NCI-H526 (cell line): Measurements from ENCODE around the gene DENND5B.
"Not testable (repeated sequence)": the region's sequence is repeated elsewhere in the genome, so short reads cannot be mapped to it uniquely, and the experiment has no call there.

Experiments used
- DNase-seq, 2 experiments: peaks; one replicate each; lab custom pipeline; 2025; lab: John Stamatoyannopoulos, UW

The DENND5B gene

DNA sequence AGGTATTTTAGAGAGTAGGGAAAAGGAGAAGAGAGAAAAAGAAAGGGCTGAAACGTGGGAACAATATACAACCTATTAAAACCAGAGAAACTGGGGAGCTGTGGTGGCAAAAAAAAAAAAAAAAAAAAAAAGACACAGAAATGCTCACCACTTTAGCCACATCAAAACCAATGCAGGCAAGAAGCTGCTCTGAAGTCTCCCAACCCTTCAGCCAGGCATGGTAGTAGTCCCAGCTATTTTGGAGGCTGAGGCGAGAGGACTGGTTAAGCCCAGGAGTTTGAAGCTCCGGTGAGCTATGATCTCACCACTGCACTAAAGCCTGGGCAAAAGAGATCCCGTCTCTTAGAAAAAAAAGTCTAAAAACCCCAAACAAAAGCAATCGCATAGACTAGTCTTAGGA, 33.2 kb downstream of the DENND5B start:
- no peak for DNase-seq

DNA sequence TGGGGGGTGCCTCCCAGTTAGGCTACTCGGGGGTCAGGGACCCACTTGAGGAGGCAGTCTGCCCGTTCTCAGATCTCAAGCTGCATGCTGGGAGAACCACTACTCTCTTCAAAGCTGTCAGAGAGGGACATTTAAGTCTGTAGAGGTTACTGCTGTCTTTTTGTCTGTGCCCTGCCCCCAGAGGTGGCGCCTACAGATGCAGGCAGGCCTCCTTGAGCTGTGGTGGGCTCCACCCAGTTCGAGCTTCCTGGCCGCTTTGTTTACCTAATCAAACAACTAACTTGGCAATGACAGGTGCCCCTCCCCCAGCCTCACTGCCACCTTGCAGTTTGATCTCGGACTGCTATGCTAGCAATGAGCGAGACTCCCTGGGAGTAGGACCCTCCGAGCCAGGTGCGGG, 35.5 kb downstream of the DENND5B start:
- not testable (repeated sequence) for DNase-seq

DNA sequence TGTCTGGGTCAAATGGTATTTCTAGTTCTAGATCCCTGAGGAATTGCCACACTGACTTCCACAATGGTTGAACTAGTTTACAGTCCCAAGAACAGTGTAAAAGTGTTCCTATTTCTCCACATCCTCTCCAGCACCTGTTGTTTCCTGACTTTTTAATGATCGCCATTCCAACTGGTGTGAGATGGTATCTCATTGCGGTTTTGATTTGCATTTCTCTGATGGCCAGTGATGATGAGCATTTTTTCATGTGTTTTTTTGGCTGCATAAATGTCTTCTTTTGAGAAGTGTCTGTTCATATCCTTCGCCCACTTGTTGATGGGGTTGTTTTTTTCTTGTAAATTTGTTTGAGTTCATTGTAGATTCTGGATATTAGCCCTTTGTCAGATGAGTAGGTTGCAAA, 40.3 kb downstream of the DENND5B start:
- DNase-seq, result not testable (repeated sequence)

DNA sequence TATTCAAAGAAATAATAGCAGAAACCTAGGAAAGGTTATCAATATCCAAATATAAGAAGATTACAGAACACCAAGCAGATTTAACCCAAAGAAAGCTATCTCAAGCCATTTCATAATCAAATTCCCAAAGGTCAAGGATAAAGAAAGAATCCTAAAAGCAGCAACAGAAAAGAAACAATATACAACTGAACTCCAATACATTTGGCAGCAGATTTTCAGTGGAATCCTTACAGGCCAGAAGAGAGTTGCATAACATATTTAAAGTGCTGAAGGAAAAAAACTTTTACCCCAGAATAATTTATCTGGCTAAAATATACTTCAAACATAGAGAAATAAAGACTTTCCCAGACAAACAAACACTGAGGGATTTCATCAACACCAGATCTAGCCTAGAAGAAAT, 54.3 kb downstream of the DENND5B start:
- no peak for DNase-seq

DNA sequence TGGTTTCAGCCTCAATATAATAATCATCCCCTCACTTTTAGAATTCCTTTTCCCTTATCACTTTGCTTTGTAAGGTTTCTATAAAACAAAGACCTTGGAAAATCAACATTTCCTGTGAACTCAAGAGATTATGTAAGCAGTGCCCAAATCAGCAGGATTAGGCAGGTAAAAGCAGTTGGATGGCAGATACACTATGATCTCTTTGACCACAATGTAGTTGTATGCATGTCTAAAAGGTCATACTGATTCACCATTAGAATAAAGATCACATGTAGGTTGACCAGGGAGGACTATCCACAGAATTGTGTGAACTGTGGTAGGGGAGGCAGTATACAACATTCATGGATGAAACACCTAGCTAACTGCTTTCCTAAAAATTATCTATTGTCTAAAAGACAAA, 57.5 kb downstream of the DENND5B start:
- no peak for DNase-seq

DNA sequence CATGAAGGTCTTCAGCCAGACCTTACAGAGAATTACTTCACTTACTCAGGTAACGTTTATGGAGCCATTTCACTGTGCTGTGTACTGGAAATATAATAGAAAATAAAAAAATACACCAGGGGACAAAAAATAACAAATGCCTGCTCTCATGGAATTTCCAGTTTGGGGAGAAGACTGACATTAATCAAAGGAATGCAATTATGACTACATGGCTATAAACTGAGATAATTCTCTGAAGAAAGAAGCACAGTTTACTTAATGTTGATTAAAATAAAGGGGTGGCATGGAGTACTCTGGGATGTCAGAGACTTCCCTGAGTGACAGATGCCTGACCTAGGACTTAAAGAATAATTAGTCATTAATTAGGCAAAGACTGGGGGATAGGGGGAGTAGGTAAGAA, 59.0 kb downstream of the DENND5B start:
- DNase-seq, result no peak

DNA sequence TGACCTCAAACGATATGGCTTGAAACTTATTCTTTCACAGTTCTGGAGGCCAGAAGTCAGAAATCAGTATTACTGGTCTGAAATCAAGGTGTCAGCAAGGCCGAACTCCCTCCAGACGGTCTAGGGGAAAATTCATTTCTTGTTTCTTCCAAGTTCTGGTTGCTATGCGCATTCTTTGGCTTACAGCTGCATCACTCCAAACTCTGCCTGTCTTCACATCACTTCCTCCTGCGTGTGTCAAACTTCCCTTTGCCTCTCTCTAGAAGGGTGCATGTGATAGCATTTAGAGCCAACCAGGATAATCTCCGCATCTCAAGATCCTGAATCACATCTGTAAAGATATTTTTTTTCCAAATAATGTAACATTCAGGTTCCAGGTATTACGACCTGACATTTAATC, 62.8 kb downstream of the DENND5B start:
- no peak for DNase-seq

DNA sequence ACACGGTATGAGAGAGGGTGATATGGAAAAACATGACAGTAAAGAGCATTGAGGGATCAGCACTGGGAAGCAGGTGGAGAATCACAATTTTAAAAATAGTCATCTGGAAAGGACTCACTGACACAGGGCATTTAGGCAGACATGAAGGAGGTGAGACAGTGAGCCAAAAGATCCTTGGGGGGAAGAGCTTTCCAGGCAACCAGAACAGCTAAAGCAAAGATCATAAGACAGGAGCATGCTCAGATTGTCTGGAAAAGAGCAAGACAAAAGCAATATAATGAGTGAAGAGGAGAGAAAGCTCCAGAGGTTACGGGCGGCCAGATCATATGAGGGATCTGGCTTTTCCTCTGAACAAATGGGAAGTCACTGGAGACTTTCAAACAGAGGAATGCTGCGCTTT, 63.9 kb downstream of the DENND5B start:
- DNase-seq, result no peak

DNA sequence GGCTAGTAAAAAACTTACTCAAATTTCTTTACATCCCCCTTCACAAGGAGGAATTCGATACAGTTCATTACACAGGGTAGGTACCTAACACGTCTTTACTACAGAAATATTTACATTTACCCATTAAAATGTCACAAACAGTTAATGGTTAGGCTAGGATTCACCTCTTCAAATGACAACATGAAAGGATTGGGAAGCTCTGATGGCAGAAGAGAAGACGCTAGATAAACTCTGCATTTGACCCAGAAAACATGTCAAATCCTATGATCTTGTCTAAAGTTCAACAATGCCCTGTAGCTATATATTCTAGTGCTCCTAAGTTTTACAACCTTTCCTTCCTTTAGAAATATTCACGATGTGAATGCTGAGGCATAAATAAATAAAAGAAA, 64.8 kb downstream of the DENND5B start:
- DNase-seq, result no peak

DNA sequence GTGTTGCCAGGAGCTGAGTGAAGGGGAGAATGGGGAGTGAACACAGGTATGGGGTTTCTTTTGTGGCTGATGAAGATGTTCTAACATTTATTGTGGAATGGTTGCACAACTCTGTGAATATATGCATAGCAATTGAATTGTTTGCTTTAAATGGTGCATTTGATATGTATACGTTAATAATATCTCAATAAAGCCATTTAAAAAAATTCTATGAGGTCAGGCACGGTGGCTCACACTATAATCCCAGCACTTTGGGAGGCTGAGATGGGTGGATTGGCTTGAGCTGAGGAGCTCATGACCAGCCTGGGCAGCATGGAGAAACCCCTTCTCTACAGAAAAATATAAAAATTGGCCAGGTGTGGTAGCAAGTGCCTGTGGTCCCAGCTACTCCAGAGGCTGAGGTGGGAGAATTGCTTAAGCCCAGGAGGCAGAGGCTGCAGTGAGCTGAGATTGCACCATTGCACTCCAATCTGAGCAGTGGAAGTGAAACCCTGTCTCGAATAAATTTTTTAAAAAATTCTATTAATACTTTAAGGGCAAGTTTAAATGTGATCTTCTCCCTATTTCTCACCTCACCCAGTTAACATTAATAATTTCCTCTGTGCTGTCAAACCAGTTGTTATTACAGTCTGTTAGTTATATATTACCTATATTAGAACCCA, 65.3 kb downstream of the DENND5B start:
- DNase-seq, result no peak

DNA sequence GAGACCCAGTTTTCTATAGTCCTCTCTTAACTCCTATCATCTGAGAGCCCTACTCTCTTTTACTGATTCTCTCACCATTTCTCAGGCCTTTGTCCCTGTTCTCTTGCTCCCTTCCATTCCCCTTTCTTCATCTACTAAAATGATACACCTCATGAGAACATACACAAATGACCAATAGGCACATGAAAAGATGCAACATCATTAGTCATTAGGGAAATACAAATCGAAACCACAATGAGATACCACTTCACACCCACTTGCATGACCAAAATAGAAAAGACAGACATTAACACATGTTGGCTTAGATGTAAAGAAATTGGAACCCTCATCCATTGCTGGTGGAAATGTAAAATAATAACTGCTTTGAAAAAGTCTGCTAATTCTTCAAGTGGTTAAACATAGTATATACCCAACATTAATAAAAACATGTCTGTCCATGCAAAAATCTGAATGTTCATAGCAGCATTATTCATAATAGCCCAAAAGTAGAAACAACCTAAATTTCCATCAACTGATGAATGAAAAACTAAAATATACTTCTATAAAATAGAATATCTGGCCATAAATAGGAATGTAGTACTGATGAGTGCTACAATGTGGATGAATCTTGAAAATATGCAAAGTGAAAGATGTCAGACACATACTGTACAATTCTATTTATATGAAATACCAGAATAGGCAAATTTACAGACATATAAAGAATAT, 66.0 kb downstream of the DENND5B start:
- no peak for DNase-seq

DNA sequence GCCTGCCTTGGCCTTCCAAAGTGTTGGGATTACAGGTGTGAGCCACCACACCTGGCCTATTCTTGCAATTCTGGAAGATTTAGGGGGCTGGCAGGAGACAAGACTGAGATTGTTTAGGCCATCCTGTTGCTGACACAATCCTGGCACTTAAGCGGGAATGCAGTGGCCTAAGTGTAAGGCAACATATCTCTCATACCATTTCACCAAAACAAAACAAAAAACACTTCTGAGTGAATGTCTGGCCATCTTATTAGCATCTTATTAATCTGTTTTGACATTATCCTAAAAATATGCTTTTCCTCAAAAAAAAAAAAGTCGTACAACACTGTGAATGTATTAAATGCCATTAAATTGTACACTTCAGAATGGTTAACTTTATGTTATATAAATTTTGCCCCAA, 67.6 kb downstream of the DENND5B start:
- no peak for DNase-seq

DNA sequence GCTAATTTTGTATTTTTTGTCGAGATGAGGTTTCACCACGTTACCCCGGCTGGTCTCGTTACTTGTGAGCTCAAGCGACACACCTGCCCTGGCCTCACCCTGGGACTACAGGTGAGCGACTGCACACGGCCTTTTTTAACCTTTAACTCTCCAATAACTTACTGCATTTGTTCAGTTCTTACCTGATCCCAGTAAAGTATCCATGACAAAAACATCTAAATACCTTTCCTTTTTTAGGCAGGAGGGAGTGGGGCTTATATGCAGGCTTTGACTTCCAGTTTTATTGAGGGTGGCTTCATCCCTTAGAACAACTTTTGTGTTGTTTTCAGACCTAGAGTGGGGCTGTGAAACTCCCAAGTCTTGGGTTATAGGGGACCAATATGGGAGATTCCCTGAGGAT, 68.3 kb downstream of the DENND5B start:
- DNase-seq, result no peak

DNA sequence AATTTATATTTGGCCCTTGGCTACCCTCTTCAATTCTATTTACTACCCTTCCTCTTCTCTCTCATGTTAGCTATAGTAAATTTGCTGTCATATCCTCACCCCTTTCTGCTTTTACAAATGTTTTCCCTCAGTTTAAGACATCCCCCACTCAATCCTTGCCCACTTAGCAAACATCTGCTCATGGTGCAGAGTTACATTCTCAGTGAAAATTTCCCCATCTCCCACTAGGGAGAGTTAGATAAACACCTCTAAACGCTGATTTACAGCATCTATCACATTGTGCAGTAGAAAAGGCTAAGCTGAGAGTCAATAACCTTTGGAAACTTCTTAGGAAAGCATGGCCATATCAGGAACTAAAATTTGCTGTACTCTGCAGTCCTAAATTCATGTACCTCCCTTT, 69.0 kb downstream of the DENND5B start:
- no peak for DNase-seq

DNA sequence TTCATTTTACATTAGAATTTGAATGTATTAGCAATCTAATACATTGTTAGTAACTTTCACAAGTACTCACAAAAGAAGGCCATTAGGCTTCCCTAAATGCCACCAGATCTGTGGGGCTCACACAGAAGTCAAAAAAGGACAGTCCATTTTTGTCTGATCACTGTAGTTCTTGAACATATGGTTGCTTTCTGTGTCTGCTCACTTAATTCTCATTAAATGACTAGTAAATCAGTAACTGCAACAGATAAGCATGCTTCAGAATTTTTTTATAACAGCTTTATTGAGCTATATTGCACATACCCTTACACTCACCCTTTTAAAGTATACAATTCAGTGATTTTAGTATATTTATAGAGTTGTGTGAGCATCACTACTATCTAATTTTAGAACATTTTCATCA, 71.4 kb downstream of the DENND5B start:
- no peak for DNase-seq

DNA sequence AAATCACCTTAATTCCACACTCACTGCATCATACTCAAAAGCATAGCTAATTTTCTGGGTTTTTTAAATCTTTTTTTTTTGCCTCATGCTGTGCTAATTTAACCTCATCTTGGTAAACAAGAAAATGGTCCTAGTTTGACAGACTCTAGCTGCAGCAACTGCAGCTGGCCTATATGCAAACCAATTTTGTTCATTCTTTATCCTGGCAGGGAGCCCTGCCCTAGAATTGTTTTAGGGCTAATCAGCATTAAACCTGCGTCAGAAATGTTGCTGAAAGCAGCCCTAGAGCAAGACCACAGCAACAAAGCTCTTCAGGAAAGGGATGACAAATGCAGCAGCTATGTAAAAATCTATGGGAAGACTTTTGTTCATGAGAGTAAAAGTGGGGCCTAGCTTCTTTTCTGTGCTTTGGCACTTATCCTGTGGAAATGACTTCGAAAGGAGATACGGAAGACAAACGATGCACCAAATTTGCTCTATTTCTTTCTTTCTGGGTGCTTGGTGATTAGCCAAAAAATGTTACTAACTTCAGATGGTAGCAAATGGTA, 72.2 kb downstream of the DENND5B start:
- DNase-seq, result peak; percentile 59 to 70

DNA sequence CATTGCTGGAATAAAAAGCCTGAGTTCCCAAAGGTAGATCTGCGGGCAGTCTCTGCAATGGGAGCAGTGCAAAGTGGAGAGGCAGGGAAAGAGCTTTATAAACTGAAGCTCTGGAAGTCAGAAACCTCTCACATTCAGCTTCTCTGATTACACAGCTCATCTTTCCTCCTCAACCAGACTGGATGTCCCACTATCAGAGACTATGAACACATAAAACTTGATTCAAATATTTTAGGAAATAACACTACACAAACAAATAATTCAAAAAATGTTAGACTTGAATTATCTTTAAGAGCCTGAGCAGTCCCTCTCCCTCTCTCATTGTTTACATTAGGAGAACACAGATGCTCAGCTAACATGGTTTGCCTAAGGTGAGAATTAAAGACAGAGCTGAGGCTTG, 72.9 kb downstream of the DENND5B start:
- DNase-seq, result peak in 1 of 2 experiments; percentile 33

DNA sequence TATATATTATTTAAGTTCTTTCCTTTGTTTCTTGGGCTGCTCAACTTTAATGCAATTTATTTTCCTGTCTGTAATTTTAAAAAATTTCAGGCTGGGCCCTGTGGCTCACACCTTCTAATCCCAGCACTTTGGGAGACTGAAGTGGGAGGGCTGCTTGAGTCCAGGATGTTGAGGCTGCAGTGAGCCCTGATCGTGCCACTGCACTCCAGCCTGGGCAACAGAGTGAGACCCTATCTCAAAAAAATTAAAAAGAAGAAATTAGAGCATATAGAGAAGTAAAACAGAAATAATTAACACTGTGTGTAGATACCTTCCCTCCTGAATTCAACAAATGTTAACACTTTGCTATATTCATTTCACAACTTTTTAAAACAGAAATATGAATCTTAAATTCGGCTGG, 74.2 kb downstream of the DENND5B start:
- DNase-seq, result no peak

DNA sequence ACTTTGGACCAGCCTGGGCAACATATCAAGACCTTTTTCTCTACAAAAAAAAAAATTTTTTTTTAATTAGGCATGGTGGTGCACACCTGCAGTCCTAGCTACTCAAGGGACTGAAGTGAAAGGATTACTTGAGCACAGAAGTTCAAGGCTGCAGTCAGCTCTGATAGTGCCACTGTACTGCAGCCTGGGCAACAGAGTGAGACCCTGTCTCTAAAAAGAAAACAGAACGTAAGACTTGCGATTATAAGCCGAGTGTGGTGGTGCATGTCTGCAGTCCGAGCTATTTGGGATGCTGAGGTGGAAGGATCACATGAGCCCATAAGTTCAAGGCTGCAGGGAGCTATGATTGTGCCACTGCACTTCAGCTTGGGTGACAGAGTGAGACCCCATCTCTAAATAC, 76.0 kb downstream of the DENND5B start:
- no peak for DNase-seq

DNA sequence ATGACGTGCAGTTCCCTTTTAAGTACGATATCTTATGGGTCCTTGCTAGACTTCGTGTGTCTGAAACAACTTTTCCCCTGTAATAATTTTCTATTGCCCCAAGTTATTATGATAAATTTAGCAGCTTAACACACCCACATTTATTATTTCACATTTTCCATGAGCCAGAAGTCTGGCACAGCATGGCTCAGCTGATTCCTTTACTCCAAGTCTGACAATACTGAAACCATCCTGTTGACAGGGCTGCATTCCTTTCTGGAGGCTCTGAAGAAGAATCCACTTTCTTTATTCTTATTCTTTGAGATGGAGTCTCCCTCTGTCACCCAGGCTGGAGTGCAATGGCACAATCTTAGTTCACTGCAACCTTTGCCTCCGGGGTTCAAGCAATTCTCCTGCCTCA, 80.9 kb downstream of the DENND5B start:
- no peak for DNase-seq

DNA sequence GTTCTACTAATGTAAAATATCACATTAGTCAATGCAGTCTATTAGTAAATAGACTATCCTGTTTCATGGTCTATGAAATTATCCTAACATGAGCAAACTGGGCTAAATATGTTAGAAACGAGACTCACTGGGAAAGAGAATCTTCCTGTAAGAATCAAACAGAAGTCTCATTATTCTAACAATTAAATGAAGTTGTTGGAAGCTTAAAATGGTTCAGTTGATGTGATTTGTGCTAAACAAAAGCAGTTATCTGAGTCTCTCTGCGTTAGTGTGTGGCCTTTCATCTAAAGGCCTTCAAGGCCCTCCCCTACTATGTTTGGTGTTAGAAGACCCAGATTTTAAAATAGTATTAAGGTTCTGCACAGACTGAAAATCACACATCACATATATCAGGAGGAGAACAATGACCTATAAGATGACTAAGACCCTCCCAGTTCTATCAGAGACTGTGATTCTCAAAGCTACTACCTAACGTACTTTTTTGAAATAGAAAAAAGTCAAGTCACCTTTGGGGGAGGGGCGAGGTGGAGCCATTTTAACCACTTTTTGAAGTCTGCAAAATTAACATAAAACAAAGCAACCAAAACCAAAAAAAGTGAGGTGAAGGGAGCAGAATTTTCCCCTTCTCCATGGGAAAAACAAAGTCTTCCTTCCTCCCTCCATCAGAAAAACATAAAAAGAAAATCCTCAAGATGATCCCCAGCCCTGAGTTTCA, 82.3 kb downstream of the DENND5B start:
- DNase-seq, result no peak

DNA sequence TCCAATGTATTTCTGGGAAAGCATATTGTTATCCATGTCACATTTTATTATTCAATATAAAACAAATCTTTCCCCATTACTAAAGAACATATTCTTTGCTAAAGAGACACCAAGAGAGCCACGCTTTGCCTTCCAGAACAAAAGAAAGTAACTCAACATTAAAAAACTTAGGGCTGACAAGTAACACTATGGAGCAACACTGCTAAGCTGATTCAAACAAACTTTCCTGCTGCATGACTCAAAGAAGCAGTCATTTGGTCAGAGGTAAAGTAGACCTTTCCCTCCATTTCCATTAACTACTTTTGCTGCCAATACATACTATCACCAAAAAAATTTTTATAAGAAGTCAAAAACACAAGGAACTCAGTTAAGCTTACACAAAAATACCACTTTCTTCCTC, 83.0 kb downstream of the DENND5B start:
- no peak for DNase-seq
